ENCODE measurements around the gene SLC2A6.

Gene SLC2A6

GRCh38 chr9:133476036-133476931 lies 2.6 kb downstream of the SLC2A6 start:
- DNase-seq, result no peak

GRCh38 chr9:133475292-133476012 lies 3.4 kb downstream of the SLC2A6 start:
- DNase-seq, result no peak

- DNase-seq, result no peak
Observed at GRCh38 chr9:133474853-133475252, 4.0 kb downstream of the SLC2A6 start.

GRCh38 chr9:133474215-133474614 lies 4.7 kb downstream of the SLC2A6 start:
- no peak for DNase-seq

- no peak for DNase-seq
Observed at GRCh38 chr9:133473743-133474142, 5.2 kb downstream of the SLC2A6 start.

- DNase-seq, result no peak
Observed at GRCh38 chr9:133472753-133473378, 6.0 kb downstream of the SLC2A6 start.

- no peak for DNase-seq
Observed at GRCh38 chr9:133472277-133472645, 6.6 kb downstream of the SLC2A6 start.

GRCh38 chr9:133471551-133472276 lies 7.2 kb downstream of the SLC2A6 start:
- DNase-seq, result no peak

GRCh38 chr9:133470988-133471387 lies 7.9 kb downstream of the SLC2A6 start:
- DNase-seq, result no peak

GRCh38 chr9:133470427-133470924 lies 8.4 kb downstream of the SLC2A6 start:
- DNase-seq, result no peak

GRCh38 chr9:133468777-133469421 lies 10.0 kb downstream of the SLC2A6 start:
- DNase-seq, result no peak

GRCh38 chr9:133468374-133468773 lies 10.5 kb downstream of the SLC2A6 start:
- DNase-seq, result no peak

GRCh38 chr9:133467101-133467500 lies 11.8 kb downstream of the SLC2A6 start:
- no peak for DNase-seq

- no peak for DNase-seq
Observed at GRCh38 chr9:133465984-133466383, 12.9 kb downstream of the SLC2A6 start.

- no peak for DNase-seq
Observed at GRCh38 chr9:133464638-133465037, 14.3 kb downstream of the SLC2A6 start.

- no peak for DNase-seq
Observed at GRCh38 chr9:133463864-133464615, 14.9 kb downstream of the SLC2A6 start.

- DNase-seq, result no peak
Observed at GRCh38 chr9:133463234-133463863, 15.6 kb downstream of the SLC2A6 start.

GRCh38 chr9:133461975-133462374 lies 16.9 kb downstream of the SLC2A6 start:
- DNase-seq, result no peak

- no peak for DNase-seq
Observed at GRCh38 chr9:133460405-133461175, 18.3 kb downstream of the SLC2A6 start.
